Measurements from ENCODE around the gene MTHFD2L. TPM values are rescaled to one million over a fixed set of nuclear protein-coding genes. Genes with fewer than 3 reads are reported as not detected.

Gene MTHFD2L
- total and polyA plus RNA-seq, 9 of the 15 experiments (the other 6 are each of a cell fraction or from before 2014, with no cell fraction given): 10.0 to 39.0 (median 26.0) TPM

DNA sequence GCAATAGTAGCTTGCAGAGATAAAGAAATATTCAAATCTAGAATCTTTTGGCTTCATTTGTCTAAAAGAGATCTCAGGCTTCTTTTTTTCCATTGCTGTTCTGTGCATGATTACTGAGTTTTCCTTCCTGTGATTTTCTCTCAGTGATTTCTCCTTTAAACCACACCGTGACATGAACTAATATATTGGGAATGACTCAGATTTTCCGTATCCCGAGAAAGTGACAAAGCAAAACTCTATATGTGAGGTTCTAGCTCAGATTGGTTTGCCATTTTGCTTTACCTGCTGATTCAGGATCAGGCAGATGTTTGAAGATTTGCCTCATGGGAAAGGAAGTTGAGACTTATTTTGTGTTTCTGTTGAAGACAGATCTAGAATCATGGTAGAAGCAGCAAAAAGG lies 59.4 kb downstream of the MTHFD2L start (continued):
- TF ChIP-seq, protein P1, sequence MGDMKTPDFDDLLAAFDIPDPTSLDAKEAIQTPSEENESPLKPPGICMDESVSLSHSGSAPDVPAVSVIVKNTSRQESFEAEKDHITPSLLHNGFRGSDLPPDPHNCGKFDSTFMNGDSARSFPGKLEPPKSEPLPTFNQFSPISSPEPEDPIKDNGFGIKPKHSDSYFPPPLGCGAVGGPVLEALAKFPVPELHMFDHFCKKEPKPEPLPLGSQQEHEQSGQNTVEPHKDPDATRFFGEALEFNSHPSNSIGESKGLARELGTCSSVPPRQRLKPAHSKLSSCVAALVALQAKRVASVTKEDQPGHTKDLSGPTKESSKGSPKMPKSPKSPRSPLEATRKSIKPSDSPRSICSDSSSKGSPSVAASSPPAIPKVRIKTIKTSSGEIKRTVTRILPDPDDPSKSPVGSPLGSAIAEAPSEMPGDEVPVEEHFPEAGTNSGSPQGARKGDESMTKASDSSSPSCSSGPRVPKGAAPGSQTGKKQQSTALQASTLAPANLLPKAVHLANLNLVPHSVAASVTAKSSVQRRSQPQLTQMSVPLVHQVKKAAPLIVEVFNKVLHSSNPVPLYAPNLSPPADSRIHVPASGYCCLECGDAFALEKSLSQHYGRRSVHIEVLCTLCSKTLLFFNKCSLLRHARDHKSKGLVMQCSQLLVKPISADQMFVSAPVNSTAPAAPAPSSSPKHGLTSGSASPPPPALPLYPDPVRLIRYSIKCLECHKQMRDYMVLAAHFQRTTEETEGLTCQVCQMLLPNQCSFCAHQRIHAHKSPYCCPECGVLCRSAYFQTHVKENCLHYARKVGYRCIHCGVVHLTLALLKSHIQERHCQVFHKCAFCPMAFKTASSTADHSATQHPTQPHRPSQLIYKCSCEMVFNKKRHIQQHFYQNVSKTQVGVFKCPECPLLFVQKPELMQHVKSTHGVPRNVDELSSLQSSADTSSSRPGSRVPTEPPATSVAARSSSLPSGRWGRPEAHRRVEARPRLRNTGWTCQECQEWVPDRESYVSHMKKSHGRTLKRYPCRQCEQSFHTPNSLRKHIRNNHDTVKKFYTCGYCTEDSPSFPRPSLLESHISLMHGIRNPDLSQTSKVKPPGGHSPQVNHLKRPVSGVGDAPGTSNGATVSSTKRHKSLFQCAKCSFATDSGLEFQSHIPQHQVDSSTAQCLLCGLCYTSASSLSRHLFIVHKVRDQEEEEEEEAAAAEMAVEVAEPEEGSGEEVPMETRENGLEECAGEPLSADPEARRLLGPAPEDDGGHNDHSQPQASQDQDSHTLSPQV (IDR thresholded peaks at IDR 0.05): peak; percentile 35; the same call in 1 of the 2 replicates
- TF ChIP-seq ZBTB7A (IDR thresholded peaks at IDR 0.05; ENCODE audit: borderline replicate concordance, control insufficient read depth, low read depth, low read length): no peak
- TF ChIP-seq, protein P2, sequence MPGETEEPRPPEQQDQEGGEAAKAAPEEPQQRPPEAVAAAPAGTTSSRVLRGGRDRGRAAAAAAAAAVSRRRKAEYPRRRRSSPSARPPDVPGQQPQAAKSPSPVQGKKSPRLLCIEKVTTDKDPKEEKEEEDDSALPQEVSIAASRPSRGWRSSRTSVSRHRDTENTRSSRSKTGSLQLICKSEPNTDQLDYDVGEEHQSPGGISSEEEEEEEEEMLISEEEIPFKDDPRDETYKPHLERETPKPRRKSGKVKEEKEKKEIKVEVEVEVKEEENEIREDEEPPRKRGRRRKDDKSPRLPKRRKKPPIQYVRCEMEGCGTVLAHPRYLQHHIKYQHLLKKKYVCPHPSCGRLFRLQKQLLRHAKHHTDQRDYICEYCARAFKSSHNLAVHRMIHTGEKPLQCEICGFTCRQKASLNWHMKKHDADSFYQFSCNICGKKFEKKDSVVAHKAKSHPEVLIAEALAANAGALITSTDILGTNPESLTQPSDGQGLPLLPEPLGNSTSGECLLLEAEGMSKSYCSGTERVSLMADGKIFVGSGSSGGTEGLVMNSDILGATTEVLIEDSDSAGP (CRISPR knock-in tag; IDR thresholded peaks at IDR 0.05): no peak
- TF ChIP-seq JUND (IDR thresholded peaks at IDR 0.05; ENCODE audit: borderline replicate concordance, low read depth, low read length): peak; percentile 84; the same call in 1 of the 2 replicates
- TF ChIP-seq JUND (tag; IDR thresholded peaks at IDR 0.05; ENCODE audit: borderline replicate concordance, low read depth, low read length): peak; percentile 94
- TF ChIP-seq ZNF41 (CRISPR knock-in tag; conservative IDR thresholded peaks at IDR 0.05): no peak
- TF ChIP-seq, protein P3, sequence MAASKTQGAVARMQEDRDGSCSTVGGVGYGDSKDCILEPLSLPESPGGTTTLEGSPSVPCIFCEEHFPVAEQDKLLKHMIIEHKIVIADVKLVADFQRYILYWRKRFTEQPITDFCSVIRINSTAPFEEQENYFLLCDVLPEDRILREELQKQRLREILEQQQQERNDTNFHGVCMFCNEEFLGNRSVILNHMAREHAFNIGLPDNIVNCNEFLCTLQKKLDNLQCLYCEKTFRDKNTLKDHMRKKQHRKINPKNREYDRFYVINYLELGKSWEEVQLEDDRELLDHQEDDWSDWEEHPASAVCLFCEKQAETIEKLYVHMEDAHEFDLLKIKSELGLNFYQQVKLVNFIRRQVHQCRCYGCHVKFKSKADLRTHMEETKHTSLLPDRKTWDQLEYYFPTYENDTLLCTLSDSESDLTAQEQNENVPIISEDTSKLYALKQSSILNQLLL (CRISPR knock-in tag; IDR thresholded peaks at IDR 0.05; ENCODE audit: borderline replicate concordance): no peak
- TF ChIP-seq, protein P4, sequence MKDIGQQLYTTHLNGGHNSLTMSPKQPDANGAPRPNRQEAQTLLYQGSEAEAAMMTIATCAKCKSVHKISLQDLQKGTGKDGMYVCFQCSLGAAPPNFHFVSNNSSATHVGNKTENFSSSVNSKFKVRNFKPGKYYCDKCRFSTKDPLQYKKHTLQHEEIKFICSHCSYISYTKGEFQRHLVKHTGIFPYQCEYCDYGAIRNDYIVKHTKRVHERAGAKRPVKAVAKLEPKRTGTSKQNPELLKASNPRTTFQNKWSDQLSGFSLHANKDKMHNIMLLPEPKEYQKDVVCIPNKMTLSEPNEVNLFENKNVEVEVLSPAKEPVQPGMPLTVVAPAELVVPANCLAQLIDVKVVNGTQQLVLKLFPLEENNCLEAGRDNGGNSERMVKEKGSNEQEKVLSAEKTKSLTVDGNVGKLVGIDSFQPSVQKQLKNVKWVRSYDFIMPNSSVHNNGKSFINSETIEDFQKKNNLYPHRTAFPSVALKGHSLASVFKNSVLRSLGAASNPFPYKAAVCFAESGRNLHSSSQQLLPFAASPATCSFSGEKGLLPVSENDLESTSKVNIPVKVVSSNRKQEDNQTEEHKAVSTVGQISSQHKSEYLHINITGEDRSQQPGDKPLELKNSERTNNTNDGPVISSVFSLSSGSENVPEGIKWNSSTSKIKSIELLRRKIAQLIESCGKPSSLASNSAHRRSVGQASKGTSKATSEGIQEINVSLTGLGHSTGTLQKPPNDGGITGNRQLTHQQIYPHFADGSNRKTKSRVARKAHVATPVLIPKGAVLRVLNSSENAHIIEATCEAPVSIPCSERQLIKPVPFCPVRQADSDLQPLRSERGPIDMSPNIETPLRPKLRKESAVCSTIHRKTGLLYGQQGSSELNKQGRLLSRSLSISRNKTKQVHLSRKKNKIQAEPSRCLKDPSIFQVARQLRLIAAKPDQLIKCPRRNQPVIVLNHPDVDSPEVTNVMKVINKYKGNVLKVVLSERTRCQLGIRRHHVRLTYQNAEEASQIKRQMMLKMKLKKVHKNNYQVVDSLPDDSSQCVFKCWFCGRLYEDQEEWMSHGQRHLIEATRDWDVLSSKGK (CRISPR knock-in tag; IDR thresholded peaks at IDR 0.05): no peak
- TF ChIP-seq, protein P5, sequence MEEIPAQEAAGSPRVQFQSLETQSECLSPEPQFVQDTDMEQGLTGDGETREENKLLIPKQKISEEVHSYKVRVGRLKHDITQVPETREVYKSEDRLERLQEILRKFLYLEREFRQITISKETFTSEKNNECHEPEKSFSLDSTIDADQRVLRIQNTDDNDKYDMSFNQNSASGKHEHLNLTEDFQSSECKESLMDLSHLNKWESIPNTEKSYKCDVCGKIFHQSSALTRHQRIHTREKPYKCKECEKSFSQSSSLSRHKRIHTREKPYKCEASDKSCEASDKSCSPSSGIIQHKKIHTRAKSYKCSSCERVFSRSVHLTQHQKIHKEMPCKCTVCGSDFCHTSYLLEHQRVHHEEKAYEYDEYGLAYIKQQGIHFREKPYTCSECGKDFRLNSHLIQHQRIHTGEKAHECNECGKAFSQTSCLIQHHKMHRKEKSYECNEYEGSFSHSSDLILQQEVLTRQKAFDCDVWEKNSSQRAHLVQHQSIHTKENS (CRISPR knock-in tag; IDR thresholded peaks at IDR 0.05): no peak
- TF ChIP-seq NFATC3 (IDR thresholded peaks at IDR 0.05): peak; percentile 94
- TF ChIP-seq, protein P6, sequence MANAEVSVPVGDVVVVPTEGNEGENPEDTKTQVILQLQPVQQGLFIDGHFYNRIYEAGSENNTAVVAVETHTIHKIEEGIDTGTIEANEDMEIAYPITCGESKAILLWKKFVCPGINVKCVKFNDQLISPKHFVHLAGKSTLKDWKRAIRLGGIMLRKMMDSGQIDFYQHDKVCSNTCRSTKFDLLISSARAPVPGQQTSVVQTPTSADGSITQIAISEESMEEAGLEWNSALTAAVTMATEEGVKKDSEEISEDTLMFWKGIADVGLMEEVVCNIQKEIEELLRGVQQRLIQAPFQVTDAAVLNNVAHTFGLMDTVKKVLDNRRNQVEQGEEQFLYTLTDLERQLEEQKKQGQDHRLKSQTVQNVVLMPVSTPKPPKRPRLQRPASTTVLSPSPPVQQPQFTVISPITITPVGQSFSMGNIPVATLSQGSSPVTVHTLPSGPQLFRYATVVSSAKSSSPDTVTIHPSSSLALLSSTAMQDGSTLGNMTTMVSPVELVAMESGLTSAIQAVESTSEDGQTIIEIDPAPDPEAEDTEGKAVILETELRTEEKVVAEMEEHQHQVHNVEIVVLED (CRISPR knock-in tag; IDR thresholded peaks at IDR 0.05): no peak

All from K562 (cell line).